MG63 (cell line): Measurements from ENCODE around the gene ATL1. TPM values are rescaled to one million over a fixed set of nuclear protein-coding genes. Genes with fewer than 3 reads are reported as not detected.
"Not testable (repeated sequence)": the region's sequence is repeated elsewhere in the genome, so short reads cannot be mapped to it uniquely, and the experiment has no call there.

Experiments
- DNase-seq: peaks from one replicate; pipeline ENCODE4 v3.0.0-alpha.2; 2020
- H3K27me3 ChIP-seq: fragments of 250-450 bp; sonication (Bioruptor Pico); 2 replicates; pipeline ENCODE4 v1.5.1; 2020; ENCODE audit warnings: mild to moderate bottlenecking, moderate library complexity
- H3K36me3 ChIP-seq: fragments of 250-450 bp; sonication (Bioruptor Pico); 2 replicates; pipeline ENCODE4 v1.5.1; 2020; ENCODE audit warnings: mild to moderate bottlenecking, moderate library complexity
- H3K4me3 ChIP-seq: fragments of 250-450 bp; sonication (Bioruptor Pico); 2 replicates; pipeline ENCODE4 v1.5.1; 2020; ENCODE audit warnings: mild to moderate bottlenecking, moderate library complexity
- H3K9me3 ChIP-seq: fragments of 250-450 bp; sonication (Bioruptor Pico); 2 replicates; pipeline ENCODE4 v1.5.1; 2020; ENCODE audit warnings: mild to moderate bottlenecking, moderate library complexity
- total RNA-seq: library from RNA; depleted of rRNA; stranded (reverse); fragments of >200 nt; shearing (Covaris generic); gene quantifications from 2 replicates; pipeline ENCODE4 v1.2.3, GENCODE V29; 2014; ENCODE audit warnings: low replicate concordance

The ATL1 gene
- total RNA-seq, 1 experiment from 2014 or later = not detected

DNA sequence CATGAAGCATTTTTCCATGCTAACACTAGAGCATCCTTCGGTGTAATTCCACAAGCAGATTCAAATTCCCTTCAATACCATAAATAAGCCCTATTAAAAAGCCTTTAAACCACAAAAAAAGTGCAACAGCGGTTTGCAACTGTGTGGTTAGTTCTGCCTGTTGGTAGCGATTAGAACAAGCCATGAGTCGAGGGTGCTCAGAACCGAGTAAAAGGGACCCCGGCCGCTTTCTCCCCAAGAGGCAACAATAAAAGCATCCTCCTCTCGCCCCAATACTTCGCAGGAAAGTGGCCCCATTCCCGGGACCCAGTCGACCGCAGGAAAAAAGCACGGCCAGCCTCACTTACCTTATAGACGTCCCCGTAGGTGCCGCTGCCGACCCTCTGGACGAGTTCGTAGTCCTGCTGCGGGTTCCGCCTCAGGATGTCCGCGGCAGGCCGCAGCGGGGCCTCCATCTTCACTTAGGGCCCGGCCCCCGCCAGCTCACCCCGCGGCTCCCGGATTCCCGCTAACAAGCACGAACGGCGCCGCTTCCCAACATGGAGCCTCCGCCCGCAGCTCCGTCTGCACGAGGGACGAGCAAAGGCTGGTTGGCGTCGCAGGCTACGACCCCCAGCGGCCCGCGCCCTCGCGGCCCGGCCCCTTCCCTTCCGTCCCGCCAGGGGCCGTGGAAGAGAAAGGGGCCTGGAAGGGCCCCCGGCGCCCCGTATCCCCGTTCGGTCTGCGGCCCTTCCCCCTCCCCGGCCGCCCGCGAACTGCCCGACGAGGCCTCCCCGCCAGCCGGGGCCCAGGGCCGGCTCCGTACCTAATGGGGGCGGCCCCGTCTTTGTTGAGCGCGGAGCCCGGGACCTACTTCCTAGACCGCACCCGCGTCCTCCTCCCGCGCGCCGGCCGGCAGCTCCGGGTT lies 28.1 kb upstream of the ATL1 start:
- DNase-seq = peak; percentile 48
- peak overlapping the region; percentile 77 for H3K4me3 ChIP-seq

DNA sequence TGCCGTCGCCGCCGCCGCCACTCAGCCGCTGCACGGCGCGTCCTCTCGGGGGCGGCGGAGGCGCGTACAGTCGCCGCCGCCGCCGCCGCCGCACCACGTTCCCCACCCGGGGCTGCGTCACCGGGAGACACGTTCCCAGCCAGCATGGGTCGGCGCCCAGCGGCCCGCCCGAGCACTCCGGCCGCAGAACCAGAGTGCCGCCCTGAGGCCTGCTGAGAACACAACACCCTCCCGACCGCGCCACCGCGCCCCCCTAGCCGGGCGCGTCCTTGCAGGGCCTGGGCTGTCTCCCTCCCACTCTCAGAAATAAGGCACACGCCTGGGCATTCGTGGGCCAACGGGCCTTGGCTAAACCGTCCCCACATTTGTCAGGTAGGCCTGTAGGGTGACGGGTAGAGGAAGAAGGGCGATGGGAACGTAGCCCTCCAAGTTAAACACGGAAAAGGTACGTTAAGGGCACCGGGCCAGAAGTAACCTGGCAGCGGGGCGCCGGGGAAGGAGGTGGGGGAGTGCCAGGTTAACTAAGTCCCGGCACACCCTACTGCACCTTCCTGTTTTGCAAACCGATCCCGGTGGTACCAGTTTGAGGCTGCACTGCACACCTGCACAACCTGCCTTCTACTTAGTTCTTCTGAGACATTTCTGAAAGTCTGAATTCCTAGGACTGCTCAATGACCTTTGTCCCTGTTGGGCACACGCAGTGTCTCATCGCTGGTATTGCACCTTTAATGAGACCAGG lies 27.3 kb upstream of the ATL1 start, which contains the start of gene MAP4K5:
Gene MAP4K5, minus strand, starts transcription at position 68 of the 739 bp plus-strand sequence. CDS start 520 bp downstream, outside the sequence.
- no peaks in the 10 kb centered on the region for H3K9me3 ChIP-seq
- no peaks in the 10 kb centered on the region for H3K27me3 ChIP-seq
- DNase-seq = peak; percentile 87
- peaks cover 3% of the 10 kb centered on the region; the same call in 1 of the 2 replicates for H3K36me3 ChIP-seq
- peak within 1 kb of the TSS; percentile 77 for H3K4me3 ChIP-seq

More for the DNA sequence above, 28.1 kb upstream of the ATL1 start:
- no peaks in the 10 kb centered on the region for H3K9me3 ChIP-seq
- H3K27me3 ChIP-seq = no peaks in the 10 kb centered on the region
- H3K36me3 ChIP-seq = peaks cover 3% of the 10 kb centered on the region; the same call in 1 of the 2 replicates

DNA sequence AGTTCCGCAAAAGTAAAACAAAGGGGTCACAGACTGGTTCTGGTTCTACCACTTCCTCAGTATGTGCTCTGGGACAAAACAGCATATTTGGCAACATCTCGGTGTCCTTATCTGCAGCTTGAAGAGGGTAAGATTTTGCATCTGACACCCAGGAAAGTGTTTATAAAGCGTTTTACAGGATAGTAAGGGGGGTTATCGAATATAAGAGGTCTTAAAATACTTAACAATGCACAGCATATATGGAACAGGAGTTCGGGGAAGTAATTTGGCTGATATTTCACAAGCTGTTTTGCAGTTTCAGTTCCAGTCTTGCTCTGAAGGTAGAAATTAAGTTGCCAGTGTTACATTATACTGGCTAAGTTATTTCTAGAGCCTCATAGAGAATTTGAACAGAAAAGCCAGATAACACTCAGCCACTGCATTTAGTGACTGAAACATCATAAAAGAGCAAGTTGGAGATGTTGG lies 26.7 kb upstream of the ATL1 start:
- no peak overlapping the region for H3K4me3 ChIP-seq
- H3K36me3 ChIP-seq = peaks cover 3% of the 10 kb centered on the region; the same call in 1 of the 2 replicates
- no peaks in the 10 kb centered on the region for H3K27me3 ChIP-seq
- H3K9me3 ChIP-seq = no peaks in the 10 kb centered on the region
- DNase-seq = no peak

DNA sequence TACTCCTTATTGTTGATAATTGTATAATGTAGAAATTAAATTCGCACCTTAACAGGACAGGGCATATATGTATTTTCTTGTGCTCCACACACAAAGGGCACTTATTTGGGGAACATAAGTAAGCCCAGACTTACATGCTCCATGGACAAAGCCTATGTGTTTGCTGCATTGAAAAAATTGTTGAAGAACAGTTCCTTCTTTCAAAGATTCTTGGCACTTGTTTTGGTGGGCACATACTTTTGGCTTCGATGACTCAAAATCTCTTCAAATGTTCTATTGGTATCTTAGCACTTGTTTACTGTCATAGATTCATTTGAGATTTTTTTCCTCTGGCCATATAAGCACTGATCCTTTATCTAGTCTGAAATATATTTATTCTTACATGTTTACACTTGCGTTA lies 26.1 kb upstream of the ATL1 start:
- H3K4me3 ChIP-seq = no peak overlapping the region
- H3K36me3 ChIP-seq = peaks cover 1% of the 10 kb centered on the region; the same call in 1 of the 2 replicates
- H3K9me3 ChIP-seq = no peaks in the 10 kb centered on the region
- H3K27me3 ChIP-seq = no peaks in the 10 kb centered on the region
- no peak for DNase-seq

DNA sequence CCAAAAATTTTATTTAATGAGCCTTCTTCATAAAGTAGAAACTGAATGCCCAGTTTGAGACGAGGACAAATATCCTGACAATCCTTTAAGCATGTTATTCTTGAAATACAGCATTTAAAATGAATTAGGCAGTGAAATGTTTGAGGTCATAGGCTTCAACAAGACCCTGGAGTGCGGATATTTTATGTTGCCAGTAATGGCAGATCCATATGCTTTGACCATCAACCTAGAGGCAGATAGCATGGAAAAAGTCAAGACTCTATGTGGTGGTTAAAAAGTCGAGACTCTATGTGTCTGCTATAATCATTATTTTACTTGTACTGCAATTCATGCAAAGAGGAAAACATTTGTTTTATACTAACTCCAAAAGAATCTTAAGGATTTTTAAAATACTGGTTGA lies 25.5 kb upstream of the ATL1 start:
- Histone ChIP-seq H3K9me3 (no peaks in the 10 kb centered on the region), H3K27me3 (no peaks in the 10 kb centered on the region), H3K36me3 (no peaks in the 10 kb centered on the region), H3K4me3 (no peak overlapping the region)
- no peak for DNase-seq

DNA sequence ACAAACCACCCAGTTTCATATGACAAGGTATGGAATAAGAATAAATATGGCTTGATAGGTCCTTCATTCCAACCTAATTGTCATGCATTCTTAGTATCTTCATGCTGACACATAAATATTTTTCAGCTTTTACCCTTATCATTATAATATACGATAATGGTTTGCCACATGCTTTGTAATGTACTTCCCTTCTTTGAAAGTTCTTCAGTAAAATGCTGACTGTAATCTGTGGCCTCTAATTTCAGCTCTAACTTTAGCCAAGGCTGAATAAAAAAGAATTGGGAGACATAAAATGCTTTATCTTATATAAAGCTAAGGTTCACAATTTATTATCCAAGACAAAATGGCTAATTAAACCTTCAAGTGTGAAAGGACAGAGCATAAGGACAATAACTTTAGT lies 24.9 kb upstream of the ATL1 start:
- Histone ChIP-seq H3K4me3 (no peak overlapping the region), H3K9me3 (no peaks in the 10 kb centered on the region), H3K36me3 (no peaks in the 10 kb centered on the region), H3K27me3 (no peaks in the 10 kb centered on the region)
- no peak for DNase-seq

DNA sequence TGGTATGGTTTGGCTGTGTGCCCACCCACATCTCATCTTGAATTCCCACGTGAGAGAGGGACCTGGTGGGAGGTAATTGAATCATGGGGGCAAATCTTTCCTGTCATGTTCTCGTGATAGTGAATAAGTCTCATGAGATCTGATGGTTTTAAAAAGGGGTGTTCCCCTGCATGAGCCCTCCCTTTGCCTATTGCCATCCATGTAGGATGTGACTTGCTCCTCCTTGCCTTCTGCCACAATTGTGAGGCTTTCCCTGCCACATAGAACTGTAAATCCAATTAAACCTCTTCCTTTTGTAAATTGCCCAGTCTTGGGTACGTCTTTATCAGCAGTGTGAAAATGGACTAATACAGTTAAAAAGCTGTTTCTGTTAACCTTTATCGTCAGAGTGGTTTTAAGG lies 21.9 kb upstream of the ATL1 start:
- not testable (repeated sequence) for H3K36me3 ChIP-seq, H3K27me3 ChIP-seq, DNase-seq, H3K4me3 ChIP-seq, H3K9me3 ChIP-seq

DNA sequence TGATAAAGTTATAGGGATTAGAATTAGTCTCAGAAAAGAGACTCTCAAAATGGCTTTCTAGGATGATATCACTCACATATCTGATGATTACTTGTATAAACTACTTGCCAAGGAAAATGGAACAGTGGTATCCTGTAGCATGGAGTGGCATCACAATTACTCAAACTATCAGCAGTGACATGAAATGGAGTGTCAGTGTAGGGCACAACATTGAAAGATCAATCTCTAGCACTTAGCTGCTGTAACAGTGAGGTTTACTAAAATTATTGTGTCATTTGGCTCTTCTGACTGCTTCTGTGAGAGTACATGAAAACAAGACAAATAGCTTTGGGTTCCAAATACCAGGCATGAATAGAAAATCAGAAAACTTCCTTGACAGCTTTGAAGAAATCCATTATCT lies 20.9 kb upstream of the ATL1 start:
- Histone ChIP-seq H3K36me3 (no peaks in the 10 kb centered on the region), H3K27me3 (no peaks in the 10 kb centered on the region), H3K9me3 (no peaks in the 10 kb centered on the region), H3K4me3 (no peak overlapping the region)
- no peak for DNase-seq

DNA sequence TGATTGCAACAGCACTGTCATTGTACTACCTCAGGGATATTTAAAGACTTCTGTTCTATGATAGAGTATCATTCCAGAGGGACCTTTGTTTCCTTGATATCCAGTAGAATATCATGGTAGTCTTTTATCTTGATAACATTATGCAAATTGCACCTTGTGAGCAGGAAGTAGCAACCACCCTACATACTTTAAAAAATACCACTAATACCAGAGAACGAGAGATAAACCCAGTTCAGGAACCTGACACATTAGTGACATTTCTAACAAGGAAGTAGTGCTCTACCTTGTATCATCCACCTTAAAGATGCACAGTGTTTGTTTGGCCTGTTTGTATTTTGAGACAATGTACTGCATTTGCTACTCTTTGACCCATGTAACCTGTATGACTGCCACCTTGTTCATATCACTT lies 18.8 kb upstream of the ATL1 start:
- no peak for DNase-seq
- H3K9me3 ChIP-seq = no peaks in the 10 kb centered on the region
- no peaks in the 10 kb centered on the region for H3K27me3 ChIP-seq
- no peaks in the 10 kb centered on the region for H3K36me3 ChIP-seq
- H3K4me3 ChIP-seq = no peak overlapping the region

DNA sequence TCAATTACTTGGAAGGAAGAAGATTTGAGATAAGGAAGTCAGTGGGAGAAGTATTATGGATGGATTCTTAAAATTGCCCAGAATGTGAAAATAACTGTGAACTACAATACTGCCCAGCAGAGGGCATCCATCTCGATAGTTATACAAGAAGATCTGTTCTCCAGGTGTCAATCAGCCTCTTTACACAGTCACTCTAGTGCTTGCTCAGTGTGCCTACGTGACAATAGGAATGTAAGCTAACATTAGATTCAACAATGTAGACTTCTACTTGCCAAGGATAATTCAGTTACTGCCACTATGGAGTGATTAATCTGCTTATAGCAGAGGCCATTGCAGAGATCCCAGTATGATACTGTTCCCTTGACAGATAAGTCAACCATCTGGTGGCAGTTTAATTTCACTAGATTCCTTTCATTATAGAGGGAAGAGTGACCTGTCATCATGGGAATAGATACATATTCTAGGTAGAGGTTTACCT lies 17.0 kb upstream of the ATL1 start:
- DNase-seq = no peak
- no peaks in the 10 kb centered on the region for H3K36me3 ChIP-seq
- no peak overlapping the region for H3K4me3 ChIP-seq
- no peaks in the 10 kb centered on the region for H3K9me3 ChIP-seq
- no peaks in the 10 kb centered on the region for H3K27me3 ChIP-seq

DNA sequence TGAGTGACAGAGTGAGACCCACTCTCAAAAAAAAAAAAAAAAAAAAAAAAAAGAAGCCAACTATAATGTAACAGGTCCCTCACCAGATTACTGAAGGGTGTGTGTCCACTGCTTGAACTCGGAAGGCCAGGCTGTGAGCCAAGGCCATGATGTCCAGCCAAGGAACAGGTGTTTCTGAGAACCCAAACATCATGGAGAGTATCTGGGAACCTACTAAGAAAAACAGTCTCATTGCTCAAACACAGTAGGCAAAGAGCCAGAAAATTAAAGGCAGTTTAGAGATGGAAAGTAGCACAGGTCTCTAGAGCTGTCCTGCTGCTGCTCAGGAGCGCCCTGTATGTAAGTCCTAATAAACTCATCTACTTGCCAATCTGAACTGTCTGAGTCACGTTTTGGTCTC lies 15.0 kb upstream of the ATL1 start:
- no peaks in the 10 kb centered on the region for H3K9me3 ChIP-seq
- H3K36me3 ChIP-seq = no peaks in the 10 kb centered on the region
- DNase-seq = no peak
- no peaks in the 10 kb centered on the region for H3K27me3 ChIP-seq
- H3K4me3 ChIP-seq = no peak overlapping the region

DNA sequence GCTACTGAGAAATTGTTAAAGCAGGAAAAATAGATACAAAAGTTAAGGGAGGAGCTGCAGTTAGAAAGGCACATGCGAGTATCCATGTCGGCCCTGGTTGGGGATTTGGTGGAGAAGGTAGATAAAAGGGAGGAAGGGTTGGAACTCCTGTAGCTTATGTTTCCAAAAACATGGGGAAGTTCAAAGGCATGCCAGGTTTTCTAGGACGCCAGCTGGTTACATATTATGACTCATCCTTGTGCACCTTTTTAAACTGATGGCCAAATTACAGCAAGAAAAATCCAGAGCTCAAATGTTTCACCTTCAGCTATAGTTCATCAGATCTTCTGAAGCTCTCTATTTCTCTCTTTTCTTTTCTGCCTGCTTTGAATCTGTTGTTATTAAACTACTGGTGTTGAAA lies 14.3 kb upstream of the ATL1 start:
- no peak overlapping the region for H3K4me3 ChIP-seq
- H3K27me3 ChIP-seq = no peaks in the 10 kb centered on the region
- H3K36me3 ChIP-seq = no peaks in the 10 kb centered on the region
- DNase-seq = no peak
- no peaks in the 10 kb centered on the region for H3K9me3 ChIP-seq

DNA sequence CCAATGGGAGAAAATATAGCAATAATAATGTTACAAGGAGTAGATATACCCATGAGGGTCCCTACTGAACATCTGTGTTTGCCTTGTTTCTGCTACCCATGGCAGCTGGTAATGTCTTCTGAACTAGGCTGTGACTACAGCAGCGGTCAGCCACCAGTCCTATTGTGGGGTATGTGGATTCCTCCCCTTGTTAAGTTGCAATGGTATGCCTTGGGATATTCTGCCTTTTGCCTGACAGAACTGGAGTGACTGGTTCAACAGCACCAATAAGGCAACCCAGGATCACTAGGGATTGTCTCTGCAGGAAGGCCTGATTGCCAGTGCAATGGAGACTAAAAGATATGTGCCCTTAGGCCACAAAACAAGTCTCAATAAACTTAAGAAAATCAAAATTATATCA lies 9.7 kb upstream of the ATL1 start:
- Histone ChIP-seq H3K4me3 (no peak overlapping the region), H3K36me3 (no peaks in the 10 kb centered on the region), H3K27me3 (no peaks in the 10 kb centered on the region), H3K9me3 (no peaks in the 10 kb centered on the region)
- no peak for DNase-seq

DNA sequence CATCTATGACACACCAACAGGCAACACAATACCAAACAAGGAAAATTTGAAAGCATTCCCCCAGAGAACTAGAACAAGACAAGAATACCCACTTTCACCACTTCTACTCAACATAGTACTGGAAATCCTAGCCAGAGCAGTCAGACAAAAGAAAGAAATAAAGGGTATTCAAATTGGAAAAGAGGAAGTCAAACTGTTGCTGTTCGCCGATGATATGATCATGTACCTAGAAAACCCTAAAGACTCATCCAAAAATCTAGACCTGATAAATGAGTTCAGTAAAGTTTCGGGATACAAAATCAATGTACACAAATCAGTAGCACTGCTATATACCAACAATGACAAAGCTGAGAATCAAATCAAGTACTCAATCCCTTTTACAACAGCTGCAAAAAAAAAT lies 8.1 kb upstream of the ATL1 start:
- no peak for DNase-seq
- Histone ChIP-seq H3K9me3 (no peaks in the 10 kb centered on the region), H3K36me3 (no peaks in the 10 kb centered on the region), H3K27me3 (no peaks in the 10 kb centered on the region; the same call in 1 of the 2 replicates), H3K4me3 (no peak overlapping the region)

DNA sequence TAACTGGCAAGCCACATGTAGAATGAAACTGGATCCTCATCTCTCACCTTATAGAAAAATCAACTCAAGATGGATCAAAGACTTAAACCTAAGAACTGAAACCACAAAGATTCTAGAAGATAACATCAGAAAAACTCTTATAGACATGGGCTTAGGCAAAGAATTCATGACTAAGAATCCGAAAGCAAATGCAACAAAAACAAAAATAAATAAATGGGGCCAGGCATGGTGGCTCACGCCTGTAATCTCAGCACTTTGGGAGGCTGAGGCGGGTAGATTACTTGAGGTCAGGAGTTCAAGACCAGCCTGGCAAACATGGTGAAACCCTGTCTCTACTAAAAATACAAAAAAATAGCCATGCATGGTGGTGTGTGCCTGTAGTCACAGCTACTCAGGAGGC lies 7.1 kb upstream of the ATL1 start:
- not testable (repeated sequence) for H3K36me3 ChIP-seq, DNase-seq, H3K4me3 ChIP-seq, H3K27me3 ChIP-seq, H3K9me3 ChIP-seq

DNA sequence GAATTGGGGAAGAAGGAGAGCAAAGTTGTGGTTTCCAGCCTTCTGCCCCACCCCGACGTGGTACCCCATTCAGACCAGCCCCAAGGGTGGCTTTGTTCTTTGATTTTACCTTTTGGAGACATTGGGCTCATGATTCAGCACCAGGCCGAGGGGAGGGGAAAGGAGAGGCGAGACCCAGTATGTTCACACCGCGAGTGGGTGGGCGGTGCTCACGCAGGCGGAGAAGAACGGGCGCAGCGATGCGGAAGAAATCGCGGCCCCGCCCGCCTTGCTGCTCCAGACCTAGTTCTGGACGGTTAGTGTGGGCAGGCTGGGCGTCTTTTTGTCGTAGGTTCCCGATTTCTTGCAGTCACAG lies 963 bp downstream of the ATL1 start:
- peak; percentile 50 for DNase-seq
- Histone ChIP-seq H3K9me3 (no peaks in the 10 kb centered on the region), H3K4me3 (peak overlapping the region; percentile 55), H3K27me3 (no peaks in the 10 kb centered on the region; the same call in none of the 2 replicates), H3K36me3 (no peaks in the 10 kb centered on the region)

DNA sequence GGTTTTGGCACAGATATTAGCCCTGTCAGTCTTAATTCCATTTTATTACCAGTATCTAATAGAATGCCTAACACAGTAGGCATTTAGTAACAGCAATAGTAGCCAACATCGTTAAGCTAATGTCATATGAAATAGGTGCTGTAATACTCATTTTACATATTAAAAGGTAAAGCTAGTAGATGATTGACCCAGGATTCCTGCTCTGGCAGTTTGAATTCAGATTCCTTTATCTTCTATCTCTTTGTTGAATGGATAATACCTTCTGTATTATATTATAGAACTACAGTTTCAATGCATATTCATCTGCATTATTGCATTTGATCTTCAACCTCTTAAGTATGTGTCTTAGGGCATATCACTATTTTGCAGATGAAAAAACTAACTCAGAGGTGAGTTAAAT lies 2.9 kb downstream of the ATL1 start:
- Histone ChIP-seq H3K27me3 (no peaks in the 10 kb centered on the region; the same call in 1 of the 2 replicates), H3K36me3 (no peaks in the 10 kb centered on the region), H3K9me3 (no peaks in the 10 kb centered on the region), H3K4me3 (no peak overlapping the region)
- no peak for DNase-seq
